GM12878 (cell line): Measurements from ENCODE around the gene PPM1N. TPM values are rescaled to one million over a fixed set of nuclear protein-coding genes. Genes with fewer than 3 reads are reported as not detected.

ENCODE experiments used
- ATAC-seq: fragments of 200-7000 bp; cut with Tn5 transposase; 3 replicates; pipeline ENCODE4 v1.9.1; 2020; ENCODE audit warnings: mild to moderate bottlenecking, moderate library complexity
- BruUV-seq: library from RNA; stranded (reverse); fragments of 400-500 nt; replicated peaks from 2 replicates; lab custom pipeline; 2021; lab: Mats Ljungman, UMichigan
- CTCF ChIA-PET: fragments of 300-600 bp; sonication (Branson Sonifier 250); formaldehyde crosslinking; extraction: SDS; loops from one replicate; lab custom pipeline; 2021; ENCODE audit warnings: inconsistent platforms; lab: Yijun Ruan, JAX
- POLR2A ChIA-PET: fragments of 350-600 bp; formaldehyde crosslinking; extraction: SDS; loops from one replicate; lab custom pipeline; 2021; ENCODE audit warnings: inconsistent platforms; lab: Charles Lee
- RAD21 ChIA-PET: fragments of 300-600 bp; sonication (Branson Sonifier 250); formaldehyde crosslinking; loops from one replicate; lab custom pipeline; 2023; ENCODE audit warnings: antibody characterized with exemption; ENCODE audit not compliant: unreplicated experiment; lab: Charles Lee
- SMC1A ChIA-PET: fragments of 300-600 bp; sonication (Branson Sonifier 250); formaldehyde crosslinking; loops from one replicate; lab custom pipeline; 2023; ENCODE audit not compliant: unreplicated experiment, uncharacterized antibody; lab: Charles Lee
- DNase-seq: peaks from one replicate; pipeline ENCODE4 v3.0.0-alpha.2; 2011; ENCODE audit warnings: low read depth, low spot score
- FAIRE-seq: peaks from 3 replicates; lab custom pipeline; 2011; peaks lifted over from hg19 to GRCh38; lab: Jason Lieb, UNC
- H2AFZ ChIP-seq: 2 replicates; pipeline ENCODE4 v1.6.0; 2011; ENCODE audit warnings: low read depth, low read length, control low read depth; ENCODE audit not compliant: control insufficient read depth
- H3K27ac ChIP-seq: 2 replicates; pipeline ENCODE4 v1.5.1; 2011; ENCODE audit warnings: control low read depth; ENCODE audit not compliant: control insufficient read depth, insufficient read depth
- H3K27me3 ChIP-seq, 2 experiments: replicated peaks in 1 of 2; 2 replicates each; pipeline versions ENCODE4 v1.6.0 to v1.6.1; 2011; ENCODE audit warnings: low read length in 1 of 2; ENCODE audit not compliant: control insufficient read depth in 2 of 2, insufficient read depth in 2 of 2
- H3K36me3 ChIP-seq, 2 experiments: 2 replicates each; pipeline ENCODE4 v1.5.1; 2011; ENCODE audit warnings: low read length in 1 of 2; ENCODE audit not compliant: control insufficient read depth in 2 of 2, insufficient read depth in 2 of 2
- H3K4me1 ChIP-seq: 2 replicates; pipeline ENCODE4 v1.6.1; 2011; ENCODE audit warnings: mild to moderate bottlenecking, low read length, moderate library complexity, mixed read lengths; ENCODE audit not compliant: control insufficient read depth, insufficient read depth
- H3K4me2 ChIP-seq: 2 replicates; pipeline ENCODE4 v1.6.0; 2011; ENCODE audit warnings: control low read depth; ENCODE audit not compliant: control insufficient read depth, insufficient read depth
- H3K4me3 ChIP-seq: fragments of 200-600 bp; sonication (generic); 2 replicates; pipeline ENCODE4 v1.5.1; 2016
- H3K79me2 ChIP-seq: 2 replicates; pipeline ENCODE4 v1.6.0; 2011; ENCODE audit warnings: low read length; ENCODE audit not compliant: control insufficient read depth, insufficient read depth
- H3K9ac ChIP-seq: 2 replicates; pipeline ENCODE4 v1.8.0; 2011; ENCODE audit warnings: low read length, control low read depth, mixed read lengths; ENCODE audit not compliant: control insufficient read depth, insufficient read depth
- H3K9me3 ChIP-seq: replicated peaks from 3 replicates; pipeline ENCODE4 v1.5.1; 2011; ENCODE audit warnings: mild to moderate bottlenecking, low read length; ENCODE audit not compliant: control insufficient read depth, insufficient read depth
- H4K20me1 ChIP-seq: 2 replicates; pipeline ENCODE4 v1.6.0; 2011; ENCODE audit not compliant: control insufficient read depth, insufficient read depth
- BCL3 ChIP-seq: IDR thresholded peaks from 2 replicates; pipeline ENCODE4 v1.6.1; 2011; ENCODE audit warnings: borderline replicate concordance, low read depth, mild to moderate bottlenecking, moderate library complexity, low read length; ENCODE audit not compliant: insufficient read depth, poor library complexity, severe bottlenecking
- ELK1 ChIP-seq: IDR thresholded peaks from 2 replicates; pipeline ENCODE4 v1.6.1; 2012; ENCODE audit warnings: low read depth, low read length, improper control_type of control experiment
- MYB ChIP-seq: fragments of 150-350 bp; IDR thresholded peaks from 2 replicates; pipeline ENCODE4 v1.6.1; 2014; ENCODE audit warnings: mild to moderate bottlenecking, low read depth, low read length, borderline replicate concordance
- POLR2A ChIP-seq: IDR thresholded peaks from 2 replicates; pipeline ENCODE4 v1.6.1; 2011; ENCODE audit warnings: low read depth, mild to moderate bottlenecking, low read length
- POLR2AphosphoS5 ChIP-seq: IDR thresholded peaks from 2 replicates; pipeline ENCODE4 v1.6.1; 2011; ENCODE audit warnings: mild to moderate bottlenecking, low read length, inconsistent platforms
- STAT1 ChIP-seq: fragments of 450-650 bp; conservative IDR thresholded peaks from 2 replicates; pipeline ENCODE4 v1.6.1; 2014; ENCODE audit warnings: antibody characterized with exemption, mild to moderate bottlenecking
- STAT3 ChIP-seq: IDR thresholded peaks from 2 replicates; pipeline ENCODE4 v1.6.1; 2011; ENCODE audit warnings: low read depth, low read length, improper control_type of control experiment
- ZNF622 ChIP-seq: fragments of 450-650 bp; IDR thresholded peaks from 2 replicates; pipeline ENCODE4 v1.6.1; 2017; ENCODE audit warnings: mild to moderate bottlenecking, inconsistent platforms
- WGBS: methylation state at CpG from one replicate; pipeline ENCODE4 v1.1.6; 2016; ENCODE audit warnings: low lambda C conversion rate; ENCODE audit not compliant: insufficient replicate concordance, insufficient coverage; ENCODE audit errors: missing lambda C conversion rate; 5-methylcytosine and 5-hydroxymethylcytosine counted together
- in situ Hi-C: fragments of 300-500 bp; cut with MboI; formaldehyde crosslinking; loops from 9 replicates; pipeline ENCODE4 v1.14.3; 2018; ENCODE audit warnings: mixed read lengths
- intact Hi-C: fragments of 100-400 bp; cut with micrococcal nuclease; formaldehyde crosslinking; loops from one replicate; pipeline ENCODE4 v1.14.2; 2022; ENCODE audit not compliant: unreplicated experiment
- polyA plus RNA-seq, 11 experiments: library from polyadenylated mRNA; depleted of rRNA in 4 of 11; unstranded in 6 of 11; stranded (reverse) in 5 of 11; fragments of >200 nt; fragmentation: Nextera tagmentation in 4 of 11; fragmentation: Illumina TruSeq in 1 of 11; extraction: Ambion mirVana in 4 of 11; extraction: Trizol in 1 of 11; gene quantifications; 1 replicate in 1 of 11; 2 replicates in 10 of 11; pipeline versions ENCODE4 v1.2.1 to v1.2.3, GENCODE V29; 2011 to 2016; ENCODE audit warnings: inconsistent platforms in 2 of 11, missing spikeins in 2 of 11, low read depth in 1 of 11
- total RNA-seq, 4 experiments: library from RNA; depleted of rRNA in 3 of 4; stranded (reverse); fragments of >200 nt in 3 of 4; fragmentation: Illumina TruSeq in 1 of 4; extraction: Trizol in 1 of 4; gene quantifications; 2 replicates each; pipeline versions ENCODE4 v1.2.1 to v1.2.3, GENCODE V29; 2013 to 2021
- TF ChIP-seq, protein P1 (sequence below): IDR thresholded peaks from 2 replicates; pipeline ENCODE4 v1.6.1; 2012; ENCODE audit warnings: improper control_type of control experiment, low read depth, low read length; ENCODE audit not compliant: insufficient replicate concordance
- TF ChIP-seq, protein P2 (sequence below): fragments of 450-650 bp; formaldehyde crosslinking; IDR thresholded peaks from 2 replicates; pipeline ENCODE4 v1.5.0; 2022; ENCODE audit warnings: mild to moderate bottlenecking, missing genetic modification characterization

The PPM1N gene
- total and polyA plus RNA-seq, 10 of the 15 experiments (the other 5 are each of a cell fraction or from before 2014, with no cell fraction given) = 1.6 to 5.4 (median 3.7) TPM

DNA sequence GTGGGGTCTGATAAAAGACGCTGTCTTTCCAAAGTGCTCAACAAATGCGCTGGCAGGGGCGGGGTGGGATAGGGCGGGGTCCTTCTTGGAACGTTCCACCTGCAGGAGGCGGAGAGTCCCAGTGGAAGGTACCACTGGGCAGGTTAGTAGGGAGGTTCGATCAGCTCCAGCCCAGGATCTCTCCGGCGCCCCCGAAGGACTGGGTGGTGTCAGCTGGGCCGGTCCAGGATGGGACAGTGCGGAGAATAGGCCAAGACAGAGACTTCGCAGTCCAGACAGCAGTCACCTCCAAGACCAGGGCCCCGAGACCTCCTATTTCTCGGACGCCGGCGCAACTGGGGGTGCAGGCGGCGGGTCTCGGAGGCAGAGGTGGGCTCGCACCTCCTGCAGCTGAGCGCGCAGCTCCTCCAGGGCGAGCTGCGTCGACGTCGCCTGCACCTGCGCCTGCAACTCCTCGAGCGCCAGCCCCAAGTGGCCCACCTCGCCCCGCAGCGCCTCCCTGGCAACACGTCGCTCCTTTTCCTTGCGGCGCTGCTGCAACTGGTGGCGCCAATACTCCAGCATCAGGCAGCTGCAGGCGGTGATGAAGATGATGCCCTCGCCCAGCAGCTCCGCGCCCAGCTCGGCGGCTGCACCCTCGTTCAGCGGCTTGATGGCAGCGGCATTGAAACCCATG is 30.6 kb downstream of the PPM1N start:
- no TSS peak for BruUV-seq
- Histone ChIP-seq H4K20me1 (peaks cover 5% of the 10 kb centered on the region), H2AFZ (no peak overlapping the region), H3K9me3 (no peaks in the 10 kb centered on the region; the same call in 2 of the 3 replicates), H3K27me3 (no peaks in the 10 kb centered on the region), H3K4me1 (peaks cover 6% of the 10 kb centered on the region; the same call in 1 of the 2 replicates), H3K36me3 (peaks cover 19 to 26% of the 10 kb centered on the region in 2 experiments), H3K4me3 (no peak overlapping the region), H3K4me2 (no peak overlapping the region), H3K79me2 (no peaks in the 10 kb centered on the region), H3K27ac (no peak overlapping the region), H3K9ac (no peak overlapping the region)
- ATAC-seq (peak; percentile 24), DNase-seq (no peak), FAIRE-seq (no peak)
- ChIA-PET RAD21 (no interaction called here), POLR2A (no interaction called here), CTCF (no interaction called here), SMC1A (no interaction called here)
- in situ Hi-C loops = loop anchor here (10.0 kb wide), 1 partner anchor 116 kb away; no protein-coding TSS in a partner anchor
- TF ChIP-seq MYB (no peak), ELK1 (no peak), ZNF622 (no peak), STAT3 (no peak), POLR2AphosphoS5 (peak; percentile 53), BCL3 (peak; percentile 33), POLR2A (peak; percentile 76), STAT1 (no peak)
- TF ChIP-seq, protein P1, sequence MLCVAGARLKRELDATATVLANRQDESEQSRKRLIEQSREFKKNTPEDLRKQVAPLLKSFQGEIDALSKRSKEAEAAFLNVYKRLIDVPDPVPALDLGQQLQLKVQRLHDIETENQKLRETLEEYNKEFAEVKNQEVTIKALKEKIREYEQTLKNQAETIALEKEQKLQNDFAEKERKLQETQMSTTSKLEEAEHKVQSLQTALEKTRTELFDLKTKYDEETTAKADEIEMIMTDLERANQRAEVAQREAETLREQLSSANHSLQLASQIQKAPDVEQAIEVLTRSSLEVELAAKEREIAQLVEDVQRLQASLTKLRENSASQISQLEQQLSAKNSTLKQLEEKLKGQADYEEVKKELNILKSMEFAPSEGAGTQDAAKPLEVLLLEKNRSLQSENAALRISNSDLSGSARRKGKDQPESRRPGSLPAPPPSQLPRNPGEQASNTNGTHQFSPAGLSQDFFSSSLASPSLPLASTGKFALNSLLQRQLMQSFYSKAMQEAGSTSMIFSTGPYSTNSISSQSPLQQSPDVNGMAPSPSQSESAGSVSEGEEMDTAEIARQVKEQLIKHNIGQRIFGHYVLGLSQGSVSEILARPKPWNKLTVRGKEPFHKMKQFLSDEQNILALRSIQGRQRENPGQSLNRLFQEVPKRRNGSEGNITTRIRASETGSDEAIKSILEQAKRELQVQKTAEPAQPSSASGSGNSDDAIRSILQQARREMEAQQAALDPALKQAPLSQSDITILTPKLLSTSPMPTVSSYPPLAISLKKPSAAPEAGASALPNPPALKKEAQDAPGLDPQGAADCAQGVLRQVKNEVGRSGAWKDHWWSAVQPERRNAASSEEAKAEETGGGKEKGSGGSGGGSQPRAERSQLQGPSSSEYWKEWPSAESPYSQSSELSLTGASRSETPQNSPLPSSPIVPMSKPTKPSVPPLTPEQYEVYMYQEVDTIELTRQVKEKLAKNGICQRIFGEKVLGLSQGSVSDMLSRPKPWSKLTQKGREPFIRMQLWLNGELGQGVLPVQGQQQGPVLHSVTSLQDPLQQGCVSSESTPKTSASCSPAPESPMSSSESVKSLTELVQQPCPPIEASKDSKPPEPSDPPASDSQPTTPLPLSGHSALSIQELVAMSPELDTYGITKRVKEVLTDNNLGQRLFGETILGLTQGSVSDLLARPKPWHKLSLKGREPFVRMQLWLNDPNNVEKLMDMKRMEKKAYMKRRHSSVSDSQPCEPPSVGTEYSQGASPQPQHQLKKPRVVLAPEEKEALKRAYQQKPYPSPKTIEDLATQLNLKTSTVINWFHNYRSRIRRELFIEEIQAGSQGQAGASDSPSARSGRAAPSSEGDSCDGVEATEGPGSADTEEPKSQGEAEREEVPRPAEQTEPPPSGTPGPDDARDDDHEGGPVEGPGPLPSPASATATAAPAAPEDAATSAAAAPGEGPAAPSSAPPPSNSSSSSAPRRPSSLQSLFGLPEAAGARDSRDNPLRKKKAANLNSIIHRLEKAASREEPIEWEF = no peak
- TF ChIP-seq, protein P2, sequence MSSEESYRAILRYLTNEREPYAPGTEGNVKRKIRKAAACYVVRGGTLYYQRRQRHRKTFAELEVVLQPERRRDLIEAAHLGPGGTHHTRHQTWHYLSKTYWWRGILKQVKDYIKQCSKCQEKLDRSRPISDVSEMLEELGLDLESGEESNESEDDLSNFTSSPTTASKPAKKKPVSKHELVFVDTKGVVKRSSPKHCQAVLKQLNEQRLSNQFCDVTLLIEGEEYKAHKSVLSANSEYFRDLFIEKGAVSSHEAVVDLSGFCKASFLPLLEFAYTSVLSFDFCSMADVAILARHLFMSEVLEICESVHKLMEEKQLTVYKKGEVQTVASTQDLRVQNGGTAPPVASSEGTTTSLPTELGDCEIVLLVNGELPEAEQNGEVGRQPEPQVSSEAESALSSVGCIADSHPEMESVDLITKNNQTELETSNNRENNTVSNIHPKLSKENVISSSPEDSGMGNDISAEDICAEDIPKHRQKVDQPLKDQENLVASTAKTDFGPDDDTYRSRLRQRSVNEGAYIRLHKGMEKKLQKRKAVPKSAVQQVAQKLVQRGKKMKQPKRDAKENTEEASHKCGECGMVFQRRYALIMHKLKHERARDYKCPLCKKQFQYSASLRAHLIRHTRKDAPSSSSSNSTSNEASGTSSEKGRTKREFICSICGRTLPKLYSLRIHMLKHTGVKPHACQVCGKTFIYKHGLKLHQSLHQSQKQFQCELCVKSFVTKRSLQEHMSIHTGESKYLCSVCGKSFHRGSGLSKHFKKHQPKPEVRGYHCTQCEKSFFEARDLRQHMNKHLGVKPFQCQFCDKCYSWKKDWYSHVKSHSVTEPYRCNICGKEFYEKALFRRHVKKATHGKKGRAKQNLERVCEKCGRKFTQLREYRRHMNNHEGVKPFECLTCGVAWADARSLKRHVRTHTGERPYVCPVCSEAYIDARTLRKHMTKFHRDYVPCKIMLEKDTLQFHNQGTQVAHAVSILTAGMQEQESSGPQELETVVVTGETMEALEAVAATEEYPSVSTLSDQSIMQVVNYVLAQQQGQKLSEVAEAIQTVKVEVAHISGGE (CRISPR knock-in tag) = no peak
- intact Hi-C loops = no loop called here
- 70% methylated on average over 45 of the region's 49 CpGs for WGBS
